H1 (cell line): ENCODE data around the gene C14orf93. TPM values are rescaled to one million over a fixed set of nuclear protein-coding genes. Genes with fewer than 3 reads are reported as not detected.

Source experiments
- CBX8 ChIP-seq: fragments of 300-800, 300-1000 bp; sonication (generic); IDR thresholded peaks from 2 replicates; pipeline ENCODE4 v1.7.1; 2016; ENCODE audit warnings: low read depth, low read length, borderline replicate concordance
- HDAC6 ChIP-seq: IDR thresholded peaks from one replicate; pipeline ENCODE4 v1.7.1; 2012; ENCODE audit warnings: low read depth, mild to moderate bottlenecking, inconsistent platforms, low read length, moderate library complexity
- KDM1A ChIP-seq: fragments of 200-600, 300-600 bp; sonication (generic); IDR thresholded peaks from 2 replicates; pipeline ENCODE4 v1.7.1; 2016; ENCODE audit warnings: mild to moderate bottlenecking, low read length, borderline replicate concordance
- NRF1 ChIP-seq: IDR thresholded peaks from 2 replicates; pipeline ENCODE4 v1.6.1; 2011; ENCODE audit warnings: mild to moderate bottlenecking, low read depth, low read length, improper control_type of control experiment
- SIRT6 ChIP-seq: IDR thresholded peaks from one replicate; pipeline ENCODE4 v1.7.1; 2012; ENCODE audit warnings: low read length, inconsistent platforms
- TCF12 ChIP-seq: IDR thresholded peaks from 2 replicates; pipeline ENCODE4 v1.6.1; 2011; ENCODE audit warnings: low read depth, mild to moderate bottlenecking, low read length
- TEAD4 ChIP-seq: IDR thresholded peaks from 2 replicates; pipeline ENCODE4 v1.6.1; 2012; ENCODE audit warnings: low read depth, low read length, inconsistent platforms, mixed read lengths
- polyA plus RNA-seq, 7 experiments: library from polyadenylated mRNA; depleted of rRNA in 3 of 7; stranded (reverse) in 5 of 7; unstranded in 2 of 7; fragments of >200 nt in 5 of 7; fragments of 200-250 nt in 2 of 7; gene quantifications; 1 replicate in 5 of 7; 2 replicates in 1 of 7; 4 replicates in 1 of 7; pipeline versions ENCODE4 v1.2.1 to v1.2.3, GENCODE V29; 2011 to 2013; ENCODE audit warnings: missing spikeins in 2 of 7, mixed read lengths in 2 of 7
- total RNA-seq: library from RNA; stranded (reverse); fragmentation: NEBNext Ultra II Directional; extraction: Animal tissue kit (Norgen Biotek cat#: 25700); gene quantifications from 2 replicates; pipeline ENCODE4 v1.2.1, GENCODE V29; 2021
- TF ChIP-seq, protein P1 (sequence below): fragments of 300-600 bp; sonication (generic); IDR thresholded peaks from 2 replicates; pipeline ENCODE4 v1.7.1; 2012; ENCODE audit warnings: low read length, moderate library complexity, mild to moderate bottlenecking, inconsistent platforms; ENCODE audit not compliant: insufficient replicate concordance
- TF ChIP-seq, protein P2 (sequence below): IDR thresholded peaks from 2 replicates; pipeline ENCODE4 v1.6.1; 2012; ENCODE audit warnings: inconsistent platforms
- TF ChIP-seq, protein P3 (sequence below): IDR thresholded peaks from 2 replicates; pipeline ENCODE4 v1.6.1; 2012; ENCODE audit warnings: inconsistent platforms

C14orf93 gene
- total and polyA plus RNA-seq, 2 of the 8 experiments (the other 6 are each of a cell fraction or from before 2014, with no cell fraction given), result 7.8 to 8.2 TPM

DNA sequence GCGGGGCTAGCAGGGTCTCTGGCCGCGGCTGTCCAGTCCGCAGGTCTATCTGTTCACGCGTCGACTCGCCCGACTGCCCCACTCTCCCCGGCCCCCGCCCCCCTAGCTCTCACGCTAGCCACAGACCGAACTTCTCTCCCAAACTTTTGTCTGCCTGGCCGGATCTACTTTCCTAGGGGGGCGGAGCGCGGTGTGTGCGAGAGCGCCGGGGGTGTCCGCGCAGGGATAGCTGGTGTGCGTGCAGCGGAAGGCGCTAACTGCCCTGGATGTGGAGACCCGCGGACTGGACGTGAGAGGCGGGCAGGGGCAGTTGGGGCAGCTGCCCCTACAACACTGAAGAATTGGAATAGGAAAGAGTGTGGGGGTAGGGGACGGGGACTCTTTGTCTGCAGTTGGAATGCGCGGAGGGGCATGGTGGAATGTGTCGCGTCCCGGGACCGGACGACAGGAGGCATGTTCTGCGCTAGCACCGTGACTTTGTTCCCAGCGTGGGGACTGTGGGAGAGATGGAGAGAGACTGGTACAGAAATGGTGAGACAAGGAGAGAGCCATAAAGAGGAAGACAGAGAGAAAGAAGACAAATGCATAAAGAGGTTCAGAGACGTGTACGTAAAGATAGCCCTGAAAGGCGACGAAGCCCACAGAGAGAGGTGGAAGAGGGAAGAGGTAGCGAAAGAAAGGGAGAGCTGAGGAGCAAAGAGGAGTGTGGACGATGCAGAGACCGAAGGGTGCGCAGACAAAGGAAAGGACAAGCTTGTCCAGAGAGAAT is 27.3 kb downstream of the C14orf93 start, which contains the start of gene AJUBA (continued):
- TF ChIP-seq, protein P1, sequence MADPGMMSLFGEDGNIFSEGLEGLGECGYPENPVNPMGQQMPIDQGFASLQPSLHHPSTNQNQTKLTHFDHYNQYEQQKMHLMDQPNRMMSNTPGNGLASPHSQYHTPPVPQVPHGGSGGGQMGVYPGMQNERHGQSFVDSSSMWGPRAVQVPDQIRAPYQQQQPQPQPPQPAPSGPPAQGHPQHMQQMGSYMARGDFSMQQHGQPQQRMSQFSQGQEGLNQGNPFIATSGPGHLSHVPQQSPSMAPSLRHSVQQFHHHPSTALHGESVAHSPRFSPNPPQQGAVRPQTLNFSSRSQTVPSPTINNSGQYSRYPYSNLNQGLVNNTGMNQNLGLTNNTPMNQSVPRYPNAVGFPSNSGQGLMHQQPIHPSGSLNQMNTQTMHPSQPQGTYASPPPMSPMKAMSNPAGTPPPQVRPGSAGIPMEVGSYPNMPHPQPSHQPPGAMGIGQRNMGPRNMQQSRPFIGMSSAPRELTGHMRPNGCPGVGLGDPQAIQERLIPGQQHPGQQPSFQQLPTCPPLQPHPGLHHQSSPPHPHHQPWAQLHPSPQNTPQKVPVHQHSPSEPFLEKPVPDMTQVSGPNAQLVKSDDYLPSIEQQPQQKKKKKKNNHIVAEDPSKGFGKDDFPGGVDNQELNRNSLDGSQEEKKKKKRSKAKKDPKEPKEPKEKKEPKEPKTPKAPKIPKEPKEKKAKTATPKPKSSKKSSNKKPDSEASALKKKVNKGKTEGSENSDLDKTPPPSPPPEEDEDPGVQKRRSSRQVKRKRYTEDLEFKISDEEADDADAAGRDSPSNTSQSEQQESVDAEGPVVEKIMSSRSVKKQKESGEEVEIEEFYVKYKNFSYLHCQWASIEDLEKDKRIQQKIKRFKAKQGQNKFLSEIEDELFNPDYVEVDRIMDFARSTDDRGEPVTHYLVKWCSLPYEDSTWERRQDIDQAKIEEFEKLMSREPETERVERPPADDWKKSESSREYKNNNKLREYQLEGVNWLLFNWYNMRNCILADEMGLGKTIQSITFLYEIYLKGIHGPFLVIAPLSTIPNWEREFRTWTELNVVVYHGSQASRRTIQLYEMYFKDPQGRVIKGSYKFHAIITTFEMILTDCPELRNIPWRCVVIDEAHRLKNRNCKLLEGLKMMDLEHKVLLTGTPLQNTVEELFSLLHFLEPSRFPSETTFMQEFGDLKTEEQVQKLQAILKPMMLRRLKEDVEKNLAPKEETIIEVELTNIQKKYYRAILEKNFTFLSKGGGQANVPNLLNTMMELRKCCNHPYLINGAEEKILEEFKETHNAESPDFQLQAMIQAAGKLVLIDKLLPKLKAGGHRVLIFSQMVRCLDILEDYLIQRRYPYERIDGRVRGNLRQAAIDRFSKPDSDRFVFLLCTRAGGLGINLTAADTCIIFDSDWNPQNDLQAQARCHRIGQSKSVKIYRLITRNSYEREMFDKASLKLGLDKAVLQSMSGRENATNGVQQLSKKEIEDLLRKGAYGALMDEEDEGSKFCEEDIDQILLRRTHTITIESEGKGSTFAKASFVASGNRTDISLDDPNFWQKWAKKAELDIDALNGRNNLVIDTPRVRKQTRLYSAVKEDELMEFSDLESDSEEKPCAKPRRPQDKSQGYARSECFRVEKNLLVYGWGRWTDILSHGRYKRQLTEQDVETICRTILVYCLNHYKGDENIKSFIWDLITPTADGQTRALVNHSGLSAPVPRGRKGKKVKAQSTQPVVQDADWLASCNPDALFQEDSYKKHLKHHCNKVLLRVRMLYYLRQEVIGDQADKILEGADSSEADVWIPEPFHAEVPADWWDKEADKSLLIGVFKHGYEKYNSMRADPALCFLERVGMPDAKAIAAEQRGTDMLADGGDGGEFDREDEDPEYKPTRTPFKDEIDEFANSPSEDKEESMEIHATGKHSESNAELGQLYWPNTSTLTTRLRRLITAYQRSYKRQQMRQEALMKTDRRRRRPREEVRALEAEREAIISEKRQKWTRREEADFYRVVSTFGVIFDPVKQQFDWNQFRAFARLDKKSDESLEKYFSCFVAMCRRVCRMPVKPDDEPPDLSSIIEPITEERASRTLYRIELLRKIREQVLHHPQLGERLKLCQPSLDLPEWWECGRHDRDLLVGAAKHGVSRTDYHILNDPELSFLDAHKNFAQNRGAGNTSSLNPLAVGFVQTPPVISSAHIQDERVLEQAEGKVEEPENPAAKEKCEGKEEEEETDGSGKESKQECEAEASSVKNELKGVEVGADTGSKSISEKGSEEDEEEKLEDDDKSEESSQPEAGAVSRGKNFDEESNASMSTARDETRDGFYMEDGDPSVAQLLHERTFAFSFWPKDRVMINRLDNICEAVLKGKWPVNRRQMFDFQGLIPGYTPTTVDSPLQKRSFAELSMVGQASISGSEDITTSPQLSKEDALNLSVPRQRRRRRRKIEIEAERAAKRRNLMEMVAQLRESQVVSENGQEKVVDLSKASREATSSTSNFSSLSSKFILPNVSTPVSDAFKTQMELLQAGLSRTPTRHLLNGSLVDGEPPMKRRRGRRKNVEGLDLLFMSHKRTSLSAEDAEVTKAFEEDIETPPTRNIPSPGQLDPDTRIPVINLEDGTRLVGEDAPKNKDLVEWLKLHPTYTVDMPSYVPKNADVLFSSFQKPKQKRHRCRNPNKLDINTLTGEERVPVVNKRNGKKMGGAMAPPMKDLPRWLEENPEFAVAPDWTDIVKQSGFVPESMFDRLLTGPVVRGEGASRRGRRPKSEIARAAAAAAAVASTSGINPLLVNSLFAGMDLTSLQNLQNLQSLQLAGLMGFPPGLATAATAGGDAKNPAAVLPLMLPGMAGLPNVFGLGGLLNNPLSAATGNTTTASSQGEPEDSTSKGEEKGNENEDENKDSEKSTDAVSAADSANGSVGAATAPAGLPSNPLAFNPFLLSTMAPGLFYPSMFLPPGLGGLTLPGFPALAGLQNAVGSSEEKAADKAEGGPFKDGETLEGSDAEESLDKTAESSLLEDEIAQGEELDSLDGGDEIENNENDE, result no peak
- TF ChIP-seq KDM1A, result peak; percentile 47; the same call in 1 of the 2 replicates
- TF ChIP-seq NRF1, result no peak
- no peak for TF ChIP-seq SIRT6
- TF ChIP-seq HDAC6, result no peak
- TF ChIP-seq, protein P2, sequence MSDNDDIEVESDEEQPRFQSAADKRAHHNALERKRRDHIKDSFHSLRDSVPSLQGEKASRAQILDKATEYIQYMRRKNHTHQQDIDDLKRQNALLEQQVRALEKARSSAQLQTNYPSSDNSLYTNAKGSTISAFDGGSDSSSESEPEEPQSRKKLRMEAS, result peak; percentile 86
- TF ChIP-seq CBX8, result no peak
- no peak for TF ChIP-seq TCF12
- TF ChIP-seq, protein P3, sequence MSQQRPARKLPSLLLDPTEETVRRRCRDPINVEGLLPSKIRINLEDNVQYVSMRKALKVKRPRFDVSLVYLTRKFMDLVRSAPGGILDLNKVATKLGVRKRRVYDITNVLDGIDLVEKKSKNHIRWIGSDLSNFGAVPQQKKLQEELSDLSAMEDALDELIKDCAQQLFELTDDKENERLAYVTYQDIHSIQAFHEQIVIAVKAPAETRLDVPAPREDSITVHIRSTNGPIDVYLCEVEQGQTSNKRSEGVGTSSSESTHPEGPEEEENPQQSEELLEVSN, result peak; percentile 58
- TF ChIP-seq TEAD4, result peak; percentile 98
